Heart left ventricle (tissue), 13 donors: ENCODE measurements around the gene NDUFB10.

Experiments used
- POLR2A ChIP-seq, 2 donors: fragments of 450-650 bp; IDR thresholded peaks; one replicate each; pipeline ENCODE4 v1.6.1; 2017; ENCODE audit warnings: antibody characterized with exemption in 2 of 2, mild to moderate bottlenecking in 2 of 2, moderate library complexity in 2 of 2
- TF ChIP-seq, protein P1 (sequence below), 12 donors: fragments of 200-600 bp; sonication (generic) in 4 of 12; IDR thresholded peaks; one replicate each; pipeline versions ENCODE4 v1.5.0 to v1.8.0; 2018 to 2022; ENCODE audit warnings: antibody characterized with exemption in 12 of 12, mild to moderate bottlenecking in 5 of 12
- donor health status: ischemic (EF 13 %, LVEDD 7.1; RV severe dilation, severe dysfunction).
- donor health status: DM: no; HTN: yes; CAD: no.
- donor health status: DM: no; HTN: no; CAD: no.
- donor health status: ischemic (EF 25% LVEDD 6.9; RV normal size, moderate dysfunction).
- donor health status: ischemic (EF 25% LVEDD 5.7; RV mildly dilated, moderate dysfunction).
- donor health status: ischemic (EF 35%, LVEDD 5.7; RV mildly dilated, moderate dysfunction).
- donor health status: nonischemic (EF 11% LVEDD 7.7; RV severe dilation, severe dysfunction).
- donor health status: DM: yes; HTN: yes; CAD: no.
- donor health status: PGD.
- donor health status: ischemic (EF 29% LVEDD 5.4; RV normal size, mild dysfunction).
- donor health status: nonischemic (EF 23%, LVEDD 6.1; RV moderate dilation, normal function).

GRCh38 chr16:1997494-1998359, 38.4 kb downstream of the NDUFB10 start:
- TF ChIP-seq, protein P1, sequence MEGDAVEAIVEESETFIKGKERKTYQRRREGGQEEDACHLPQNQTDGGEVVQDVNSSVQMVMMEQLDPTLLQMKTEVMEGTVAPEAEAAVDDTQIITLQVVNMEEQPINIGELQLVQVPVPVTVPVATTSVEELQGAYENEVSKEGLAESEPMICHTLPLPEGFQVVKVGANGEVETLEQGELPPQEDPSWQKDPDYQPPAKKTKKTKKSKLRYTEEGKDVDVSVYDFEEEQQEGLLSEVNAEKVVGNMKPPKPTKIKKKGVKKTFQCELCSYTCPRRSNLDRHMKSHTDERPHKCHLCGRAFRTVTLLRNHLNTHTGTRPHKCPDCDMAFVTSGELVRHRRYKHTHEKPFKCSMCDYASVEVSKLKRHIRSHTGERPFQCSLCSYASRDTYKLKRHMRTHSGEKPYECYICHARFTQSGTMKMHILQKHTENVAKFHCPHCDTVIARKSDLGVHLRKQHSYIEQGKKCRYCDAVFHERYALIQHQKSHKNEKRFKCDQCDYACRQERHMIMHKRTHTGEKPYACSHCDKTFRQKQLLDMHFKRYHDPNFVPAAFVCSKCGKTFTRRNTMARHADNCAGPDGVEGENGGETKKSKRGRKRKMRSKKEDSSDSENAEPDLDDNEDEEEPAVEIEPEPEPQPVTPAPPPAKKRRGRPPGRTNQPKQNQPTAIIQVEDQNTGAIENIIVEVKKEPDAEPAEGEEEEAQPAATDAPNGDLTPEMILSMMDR (IDR thresholded peaks at IDR 0.05): no peak
- no peak for TF ChIP-seq POLR2A (IDR thresholded peaks at IDR 0.05)
